ENCODE measurements around the gene SLA2.
"Not testable (repeated sequence)": the region's sequence is repeated elsewhere in the genome, so short reads cannot be mapped to it uniquely, and the experiment has no call there.

The SLA2 gene

DNA sequence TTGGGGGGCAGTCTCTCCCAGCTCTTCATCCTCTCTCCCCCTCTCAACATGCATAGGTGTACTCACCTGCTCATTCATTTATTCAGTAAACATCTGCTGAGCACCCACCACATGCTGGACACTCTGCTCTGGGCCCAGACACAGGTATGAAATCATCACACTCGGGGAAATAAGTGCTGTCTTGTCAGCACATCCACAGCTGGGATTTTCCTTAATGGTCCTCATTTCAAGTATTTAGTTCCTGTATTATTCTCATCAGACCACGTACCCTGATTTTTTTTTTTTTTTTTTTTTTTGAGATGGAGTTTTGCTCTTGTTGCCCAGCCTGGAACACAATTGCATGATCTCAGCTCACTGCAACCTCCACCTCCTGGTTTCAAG lies 21.1 kb downstream of the SLA2 start:
- Histone ChIP-seq H3K27me3 (ENCODE audit: control insufficient read depth, insufficient read depth, low read length) (no peaks in the 10 kb centered on the region), H3K4me3 (ENCODE audit: low read depth, low read length) (no peak overlapping the region), H3K36me3 (ENCODE audit: control insufficient read depth, insufficient read depth, low read length) (no peaks in the 10 kb centered on the region), H3K9ac (ENCODE audit: low read depth, low read length) (no peak overlapping the region), H3K9me3 (ENCODE audit: control insufficient read depth, insufficient read depth, low read length) (no peaks in the 10 kb centered on the region), H3K4me1 (ENCODE audit: control insufficient read depth, insufficient read depth, low read length) (peaks cover 8% of the 10 kb centered on the region)

DNA sequence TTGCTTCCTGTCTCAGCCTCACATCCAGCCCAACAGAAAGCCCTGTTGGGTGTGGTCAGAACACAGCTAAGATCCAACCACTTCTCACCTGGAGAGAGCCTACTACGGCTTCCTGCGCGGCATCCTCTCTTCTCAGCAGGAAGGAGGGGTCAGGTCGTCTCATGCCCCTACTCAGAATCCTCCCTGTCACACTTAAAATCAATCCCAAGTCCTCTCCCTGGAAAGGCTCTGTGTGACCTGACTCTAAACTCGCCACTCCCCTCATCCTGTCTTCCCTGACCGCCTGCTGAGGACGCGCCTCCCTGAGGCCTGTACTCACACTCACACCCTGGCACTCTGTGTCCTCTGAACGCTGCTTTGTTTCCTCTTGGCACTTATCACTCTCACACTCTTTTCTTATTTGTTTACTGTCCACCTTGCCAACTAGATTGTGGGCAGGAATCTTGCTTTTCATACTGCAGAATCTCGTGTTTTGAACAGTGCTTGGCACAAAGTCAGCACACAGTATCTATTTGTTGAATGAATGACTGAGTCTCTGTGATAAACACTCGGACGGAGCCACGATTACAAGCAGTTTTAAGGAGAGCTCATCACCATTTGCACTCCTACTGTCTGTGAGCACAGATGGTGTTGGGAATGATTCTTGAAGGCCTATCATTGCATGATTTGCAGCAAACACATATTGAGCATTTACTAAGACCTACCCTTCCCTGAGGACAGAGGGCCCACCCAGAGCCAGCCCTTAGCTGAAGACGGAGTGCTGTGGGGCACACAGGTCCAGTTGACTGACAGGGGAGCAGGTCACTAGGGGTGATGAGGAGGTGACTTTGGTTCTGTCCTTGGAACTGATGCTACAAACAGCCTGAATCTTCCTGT lies 21.7 kb downstream of the SLA2 start:
- H3K9me3 ChIP-seq (ENCODE audit: control insufficient read depth, insufficient read depth, low read length) = no peaks in the 10 kb centered on the region
- no peak overlapping the region for H3K4me3 ChIP-seq (ENCODE audit: low read depth, low read length)
- H3K4me1 ChIP-seq (ENCODE audit: control insufficient read depth, insufficient read depth, low read length) = peaks cover 8% of the 10 kb centered on the region
- peak overlapping the region; percentile 14 for H3K9ac ChIP-seq (ENCODE audit: low read depth, low read length)
- no peaks in the 10 kb centered on the region for H3K36me3 ChIP-seq (ENCODE audit: control insufficient read depth, insufficient read depth, low read length)
- no peaks in the 10 kb centered on the region for H3K27me3 ChIP-seq (ENCODE audit: control insufficient read depth, insufficient read depth, low read length)

DNA sequence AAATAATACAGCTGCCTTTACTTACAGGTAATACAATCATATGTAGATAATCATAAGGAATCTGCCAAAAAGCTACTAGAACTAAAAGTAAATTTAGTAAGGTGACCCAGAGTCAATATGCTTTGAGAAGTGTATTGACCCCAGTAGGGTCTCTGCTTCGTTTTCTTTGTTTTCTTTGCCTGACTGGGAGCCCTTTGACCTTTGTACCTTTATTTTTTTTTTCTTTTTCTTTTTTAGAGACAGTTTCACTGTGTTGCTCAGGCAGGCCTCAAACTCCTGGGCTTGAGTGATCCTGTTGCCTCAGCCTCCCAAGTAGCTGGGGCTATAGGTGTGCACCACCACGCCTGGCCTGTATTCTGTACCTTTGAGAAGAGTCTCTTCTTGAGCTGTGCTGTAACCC lies 22.6 kb downstream of the SLA2 start:
- Histone ChIP-seq H3K9me3 (ENCODE audit: control insufficient read depth, insufficient read depth, low read length) (no peaks in the 10 kb centered on the region), H3K4me3 (ENCODE audit: low read depth, low read length) (no peak overlapping the region), H3K27me3 (ENCODE audit: control insufficient read depth, insufficient read depth, low read length) (no peaks in the 10 kb centered on the region), H3K36me3 (ENCODE audit: control insufficient read depth, insufficient read depth, low read length) (no peaks in the 10 kb centered on the region), H3K4me1 (ENCODE audit: control insufficient read depth, insufficient read depth, low read length) (peaks cover 8% of the 10 kb centered on the region), H3K9ac (ENCODE audit: low read depth, low read length) (no peak overlapping the region)

DNA sequence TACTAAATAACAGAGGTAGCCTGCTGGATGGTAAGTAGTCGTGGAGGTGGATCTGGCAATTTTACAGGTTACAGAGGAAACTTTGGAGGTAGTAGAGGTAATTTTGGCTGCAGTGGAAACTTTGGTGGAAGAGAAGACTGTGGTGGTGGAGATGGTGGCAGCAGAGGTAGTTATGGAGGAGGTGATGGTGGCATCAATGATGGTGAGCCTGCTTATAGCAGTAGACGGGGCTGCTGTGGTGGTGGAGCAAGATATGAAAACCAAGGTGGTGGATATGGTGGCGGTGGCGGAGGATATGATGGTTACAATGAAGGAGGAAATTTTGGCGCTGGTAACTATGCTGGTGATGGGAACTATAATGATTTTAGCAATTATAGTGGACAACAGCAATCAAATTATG lies 25.1 kb downstream of the SLA2 start:
- Histone ChIP-seq H3K9ac (ENCODE audit: low read depth, low read length) (no peak overlapping the region), H3K4me1 (ENCODE audit: control insufficient read depth, insufficient read depth, low read length) (peaks cover 8% of the 10 kb centered on the region), H3K9me3 (ENCODE audit: control insufficient read depth, insufficient read depth, low read length) (no peaks in the 10 kb centered on the region), H3K27me3 (ENCODE audit: control insufficient read depth, insufficient read depth, low read length) (no peaks in the 10 kb centered on the region), H3K36me3 (ENCODE audit: control insufficient read depth, insufficient read depth, low read length) (no peaks in the 10 kb centered on the region), H3K4me3 (ENCODE audit: low read depth, low read length) (no peak overlapping the region)

DNA sequence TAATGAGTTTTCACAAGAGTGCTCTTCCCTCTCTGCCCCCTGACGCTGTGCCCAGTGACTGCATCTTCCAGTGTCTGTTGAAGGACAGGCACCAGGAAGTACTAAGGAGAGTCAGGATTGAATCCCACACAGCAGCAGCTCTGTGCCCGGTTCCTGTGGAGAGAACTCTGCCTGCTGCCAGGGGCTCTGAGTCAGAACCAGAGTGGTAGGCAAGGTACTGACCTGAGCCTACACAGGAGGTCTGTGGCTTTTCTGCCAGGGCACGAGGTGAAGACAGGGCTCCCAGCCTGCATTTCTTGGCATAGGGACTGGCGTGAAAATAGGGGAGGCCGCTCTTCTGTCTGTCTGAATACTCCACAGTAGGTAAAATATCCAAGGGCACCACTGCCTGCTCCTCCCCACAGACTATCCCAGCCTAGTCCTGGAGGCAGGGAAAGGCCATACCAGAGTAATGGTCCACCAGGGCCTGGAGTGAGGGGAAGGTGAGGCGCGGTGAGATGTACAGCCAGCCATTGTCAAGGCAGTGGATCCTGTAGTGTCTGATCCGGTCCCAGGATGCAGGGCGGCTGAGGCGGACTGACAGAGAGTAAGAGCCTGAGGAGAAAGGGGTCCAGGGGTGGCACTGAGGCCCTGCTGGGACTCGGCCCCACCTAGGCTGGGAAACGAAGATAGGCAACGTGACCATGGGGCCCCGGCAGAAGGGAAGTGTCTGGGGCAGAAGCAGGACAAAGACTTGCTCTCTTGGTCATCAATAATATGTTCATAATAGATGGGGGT lies 31.0 kb downstream of the SLA2 start:
- Histone ChIP-seq H3K9me3 (ENCODE audit: control insufficient read depth, insufficient read depth, low read length) (no peaks in the 10 kb centered on the region), H3K4me1 (ENCODE audit: control insufficient read depth, insufficient read depth, low read length) (no peaks in the 10 kb centered on the region), H3K9ac (ENCODE audit: low read depth, low read length) (no peak overlapping the region), H3K36me3 (ENCODE audit: control insufficient read depth, insufficient read depth, low read length) (peaks cover 20% of the 10 kb centered on the region), H3K4me3 (ENCODE audit: low read depth, low read length) (no peak overlapping the region), H3K27me3 (ENCODE audit: control insufficient read depth, insufficient read depth, low read length) (no peaks in the 10 kb centered on the region)

DNA sequence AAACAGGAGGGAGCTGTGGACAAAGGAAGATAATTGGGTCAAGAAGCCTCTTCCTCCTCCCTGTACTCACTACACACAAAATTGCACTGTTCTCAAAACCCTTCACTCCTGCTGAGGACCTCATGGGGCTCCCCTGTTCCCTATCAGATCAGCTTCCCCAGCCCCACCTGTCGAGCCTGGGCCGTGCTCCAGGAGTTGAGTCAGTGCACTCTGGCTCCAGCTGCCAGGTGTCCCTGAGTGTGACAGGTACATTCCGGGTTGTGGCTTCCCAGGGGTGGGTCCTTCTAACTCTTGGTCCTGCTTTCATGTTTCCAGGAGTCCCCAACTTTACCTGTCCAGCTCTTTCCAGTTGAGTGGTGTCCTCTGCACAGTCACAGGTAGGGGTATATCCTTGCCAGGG lies 32.0 kb downstream of the SLA2 start:
- no peaks in the 10 kb centered on the region for H3K9me3 ChIP-seq (ENCODE audit: control insufficient read depth, insufficient read depth, low read length)
- H3K9ac ChIP-seq (ENCODE audit: low read depth, low read length) = no peak overlapping the region
- H3K36me3 ChIP-seq (ENCODE audit: control insufficient read depth, insufficient read depth, low read length) = peaks cover 29% of the 10 kb centered on the region
- H3K27me3 ChIP-seq (ENCODE audit: control insufficient read depth, insufficient read depth, low read length) = no peaks in the 10 kb centered on the region
- no peaks in the 10 kb centered on the region for H3K4me1 ChIP-seq (ENCODE audit: control insufficient read depth, insufficient read depth, low read length)
- no peak overlapping the region for H3K4me3 ChIP-seq (ENCODE audit: low read depth, low read length)

DNA sequence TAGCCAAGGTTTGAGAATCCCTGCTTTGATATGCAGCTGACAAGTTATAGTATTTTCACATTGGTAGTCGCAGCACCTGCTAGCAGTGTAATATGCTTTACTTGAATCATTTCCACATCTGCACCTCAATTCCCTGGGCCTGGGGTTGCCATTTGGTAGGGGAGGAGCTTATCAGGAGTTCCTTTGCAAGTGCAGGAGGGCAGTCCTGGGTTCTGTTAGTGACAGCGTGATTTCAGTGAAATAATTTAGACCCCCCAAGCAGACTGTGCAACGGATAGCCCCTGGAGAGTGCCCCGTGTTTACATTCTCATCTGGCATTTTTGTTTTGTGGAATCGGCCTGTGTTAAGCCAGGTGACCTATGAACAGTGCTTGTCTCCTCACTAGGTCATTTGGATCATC lies 34.4 kb downstream of the SLA2 start:
- Histone ChIP-seq H3K36me3 (ENCODE audit: control insufficient read depth, insufficient read depth, low read length) (peaks cover 41% of the 10 kb centered on the region), H3K4me1 (ENCODE audit: control insufficient read depth, insufficient read depth, low read length) (no peaks in the 10 kb centered on the region), H3K9ac (ENCODE audit: low read depth, low read length) (no peak overlapping the region), H3K27me3 (ENCODE audit: control insufficient read depth, insufficient read depth, low read length) (no peaks in the 10 kb centered on the region), H3K9me3 (ENCODE audit: control insufficient read depth, insufficient read depth, low read length) (no peaks in the 10 kb centered on the region), H3K4me3 (ENCODE audit: low read depth, low read length) (no peak overlapping the region)

DNA sequence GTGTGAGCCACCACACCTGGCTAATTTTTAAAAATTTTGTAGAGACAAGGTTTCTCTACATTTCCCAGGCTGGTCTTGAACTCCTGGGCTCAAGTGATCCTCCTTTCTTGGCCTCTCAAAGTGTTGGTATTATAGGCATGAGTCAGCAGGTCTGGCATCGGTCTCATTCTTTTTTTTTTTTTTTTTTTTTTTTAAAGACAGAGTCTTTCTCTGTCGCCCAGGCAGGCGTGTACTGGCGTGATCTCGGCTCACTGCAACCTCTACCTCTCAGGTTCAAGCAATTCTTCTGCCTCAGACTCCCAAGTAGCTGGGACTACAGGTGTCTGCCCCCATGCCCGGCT lies 37.6 kb downstream of the SLA2 start:
- not testable (repeated sequence) for H3K4me1 ChIP-seq (ENCODE audit: control insufficient read depth, insufficient read depth, low read length); H3K9ac ChIP-seq (ENCODE audit: low read depth, low read length); H3K27me3 ChIP-seq (ENCODE audit: control insufficient read depth, insufficient read depth, low read length); H3K4me3 ChIP-seq (ENCODE audit: low read depth, low read length); H3K9me3 ChIP-seq (ENCODE audit: control insufficient read depth, insufficient read depth, low read length)
- peaks cover 36% of the 10 kb centered on the region for H3K36me3 ChIP-seq (ENCODE audit: control insufficient read depth, insufficient read depth, low read length)

DNA sequence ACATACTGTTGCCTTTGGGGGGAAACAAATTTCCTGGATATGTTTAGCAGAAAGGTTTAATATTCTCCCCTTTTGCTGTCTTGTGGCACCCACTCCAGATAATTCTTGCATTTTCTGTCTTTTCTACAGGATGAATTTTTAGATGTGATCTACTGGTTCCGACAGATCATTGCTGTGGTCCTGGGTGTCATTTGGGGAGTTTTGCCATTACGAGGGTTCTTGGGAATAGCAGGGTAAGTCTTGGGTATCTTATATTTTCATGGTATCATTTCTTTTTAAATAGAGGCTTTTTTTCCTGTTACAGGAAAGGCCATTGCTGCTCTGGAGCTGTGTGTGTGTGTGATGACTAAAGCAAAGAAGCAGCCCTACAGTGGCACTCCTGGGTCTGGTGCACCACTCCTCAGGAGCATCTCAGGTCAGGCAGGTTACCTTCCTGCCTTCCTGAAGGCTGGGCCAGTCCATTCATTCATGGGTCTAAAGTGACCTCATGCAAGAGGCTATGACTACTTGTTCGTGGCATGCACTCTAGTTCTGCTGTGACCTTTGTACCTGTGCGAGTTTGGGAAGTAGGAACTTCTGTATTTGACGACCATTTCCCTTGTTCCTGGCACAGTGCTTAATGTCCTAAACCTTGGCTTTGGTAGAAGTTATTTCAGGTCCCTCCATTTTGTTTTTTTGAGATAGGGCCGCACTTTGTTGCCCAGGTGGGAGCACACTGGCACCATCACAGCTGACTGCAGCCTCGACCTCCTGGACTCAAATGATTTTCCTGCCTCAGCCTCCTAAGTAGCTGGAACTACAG lies 38.2 kb downstream of the SLA2 start:
- no peaks in the 10 kb centered on the region for H3K27me3 ChIP-seq (ENCODE audit: control insufficient read depth, insufficient read depth, low read length)
- H3K9ac ChIP-seq (ENCODE audit: low read depth, low read length) = no peak overlapping the region
- no peaks in the 10 kb centered on the region for H3K9me3 ChIP-seq (ENCODE audit: control insufficient read depth, insufficient read depth, low read length)
- H3K4me3 ChIP-seq (ENCODE audit: low read depth, low read length) = no peak overlapping the region
- H3K4me1 ChIP-seq (ENCODE audit: control insufficient read depth, insufficient read depth, low read length) = peaks cover 4% of the 10 kb centered on the region
- H3K36me3 ChIP-seq (ENCODE audit: control insufficient read depth, insufficient read depth, low read length) = peaks cover 33% of the 10 kb centered on the region

DNA sequence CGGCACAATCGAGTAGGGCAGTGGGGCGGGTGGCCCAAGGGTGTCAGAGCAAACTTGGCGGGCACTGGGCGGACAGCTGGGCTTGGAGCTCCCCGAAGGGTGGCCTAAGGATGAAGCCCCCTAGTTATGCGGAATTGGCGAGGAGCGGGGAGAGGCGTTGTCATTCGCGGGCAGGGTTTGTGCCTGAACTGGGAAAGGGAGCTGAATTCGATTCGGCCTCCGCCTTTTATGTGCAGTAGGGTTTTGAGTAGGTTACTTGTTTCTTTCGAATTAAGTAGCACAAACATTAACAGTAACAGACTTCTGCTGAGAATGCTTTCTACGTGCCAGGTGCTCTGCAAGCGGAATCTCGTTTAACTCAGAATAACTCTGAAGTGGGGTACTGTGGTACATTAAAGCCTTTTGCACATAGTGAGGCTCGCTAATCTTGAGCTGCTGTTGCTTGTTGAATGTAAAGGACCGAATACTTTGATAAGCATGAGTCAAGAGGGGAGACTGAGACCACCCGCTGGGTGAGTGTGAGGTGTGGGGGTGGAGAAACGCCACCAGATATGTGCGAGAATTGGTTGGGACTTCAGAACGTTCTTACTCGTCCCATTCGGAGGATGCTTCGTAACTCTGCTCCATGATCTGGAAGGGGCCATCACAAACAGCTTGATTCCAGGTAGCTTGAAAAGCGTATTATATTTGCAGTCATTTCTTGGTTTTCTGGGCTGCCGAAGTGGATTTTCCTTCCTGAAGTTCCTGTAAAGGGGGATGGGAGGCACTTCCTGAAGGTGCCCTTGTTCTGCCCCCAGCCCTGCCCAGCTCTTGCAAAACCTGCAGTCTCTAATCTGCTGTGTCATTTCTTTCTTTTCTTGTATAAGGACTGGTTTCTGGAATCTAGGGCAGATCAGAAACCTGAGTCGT lies 39.6 kb downstream of the SLA2 start:
- H3K9me3 ChIP-seq (ENCODE audit: control insufficient read depth, insufficient read depth, low read length) = no peaks in the 10 kb centered on the region
- H3K27me3 ChIP-seq (ENCODE audit: control insufficient read depth, insufficient read depth, low read length) = no peaks in the 10 kb centered on the region
- peaks cover 4% of the 10 kb centered on the region for H3K4me1 ChIP-seq (ENCODE audit: control insufficient read depth, insufficient read depth, low read length)
- H3K4me3 ChIP-seq (ENCODE audit: low read depth, low read length) = peak overlapping the region; percentile 90
- peak overlapping the region; percentile 50 for H3K9ac ChIP-seq (ENCODE audit: low read depth, low read length)
- peaks cover 28% of the 10 kb centered on the region for H3K36me3 ChIP-seq (ENCODE audit: control insufficient read depth, insufficient read depth, low read length)
